ENCODE results near the gene RAX.

- TF ChIP-seq TAF1 (IDR thresholded peaks at IDR 0.05; ENCODE audit: borderline replicate concordance, low read depth, low read length) (no peak), POLR2AphosphoS5 (IDR thresholded peaks at IDR 0.05; ENCODE audit: low read depth, low read length) (no peak), POLR2A (IDR thresholded peaks at IDR 0.05; ENCODE audit: low read depth, low read length) (no peak)
These were observed 5.9 kb upstream of the RAX start for GRCh38 chr18:59279193-59279592.

All from GM12892 (cell line).